Measurements from ENCODE around the gene SCAMP4. TPM values are rescaled to one million over a fixed set of nuclear protein-coding genes. Genes with fewer than 3 reads are reported as not detected.

Gene SCAMP4
- total RNA-seq, 2 donors from 2014 or later, result 36.5 to 42.6 TPM

DNA sequence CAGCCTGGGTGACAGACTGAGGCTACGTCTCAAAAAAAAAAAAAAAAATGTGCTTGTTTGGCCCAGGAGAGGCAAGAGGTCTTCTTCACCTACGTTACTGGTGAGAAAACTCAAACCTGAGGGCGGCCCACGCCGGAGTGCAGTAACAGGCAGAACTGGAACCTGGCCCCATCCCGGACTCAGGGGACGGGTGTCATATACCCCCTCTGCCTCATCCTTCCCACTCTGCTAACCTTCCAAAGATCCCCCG, 414 bp upstream of the SCAMP4 start:
- ATAC-seq (replicated peaks in 1 of 2) (peak in 1 of 2 donors; percentile 4), DNase-seq (no peak)
- no peaks in the 10 kb centered on the region for H3K36me3 Mint-ChIP-seq (ENCODE audit: insufficient read depth in 2 of 2)
- no peaks in the 10 kb centered on the region for H3K9me3 Mint-ChIP-seq
- peaks cover 46% of the 10 kb centered on the region for H3K4me1 Mint-ChIP-seq (ENCODE audit: low read depth)
- H3K4me3 Mint-ChIP-seq, result peak overlapping the region; percentile 82 to 84
- H3K27ac Mint-ChIP-seq, result no peak overlapping the region
- no peaks in the 10 kb centered on the region for H3K27me3 Mint-ChIP-seq (ENCODE audit: low read depth)

DNA sequence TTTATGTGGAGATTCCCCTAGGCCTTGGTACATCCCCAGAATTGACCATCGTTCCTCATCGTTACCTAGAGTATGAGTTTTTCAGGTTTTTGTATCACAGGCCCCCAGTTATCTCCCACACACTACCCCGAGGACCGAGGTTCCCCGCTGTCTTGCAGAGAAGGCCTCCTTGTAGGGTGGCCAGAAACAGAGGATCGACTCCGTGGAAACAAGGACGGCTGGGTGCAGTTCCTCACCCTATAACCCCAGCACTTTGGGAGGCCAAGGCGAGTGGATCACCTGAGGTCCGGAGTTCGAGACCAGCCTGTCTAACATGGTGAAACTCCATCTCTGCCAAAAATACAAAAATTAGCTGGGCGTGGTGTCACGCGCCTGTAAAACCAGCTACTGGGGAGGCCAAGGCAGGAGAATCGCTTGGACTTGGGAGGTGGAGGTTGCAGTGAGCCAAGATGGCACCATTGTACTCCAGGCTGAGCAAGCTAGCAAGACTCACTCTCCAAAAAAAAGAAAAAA, 720 bp downstream of the SCAMP4 start:
- no peak for ATAC-seq (replicated peaks in 1 of 2)
- DNase-seq, result no peak
- Mint-ChIP-seq H3K36me3 (ENCODE audit: insufficient read depth in 2 of 2) (no peaks in the 10 kb centered on the region), H3K4me1 (ENCODE audit: low read depth) (peaks cover 52% of the 10 kb centered on the region), H3K27ac (peak overlapping the region; percentile 45), H3K9me3 (no peaks in the 10 kb centered on the region), H3K4me3 (peak overlapping the region; percentile 84 to 92), H3K27me3 (ENCODE audit: low read depth) (no peaks in the 10 kb centered on the region)

DNA sequence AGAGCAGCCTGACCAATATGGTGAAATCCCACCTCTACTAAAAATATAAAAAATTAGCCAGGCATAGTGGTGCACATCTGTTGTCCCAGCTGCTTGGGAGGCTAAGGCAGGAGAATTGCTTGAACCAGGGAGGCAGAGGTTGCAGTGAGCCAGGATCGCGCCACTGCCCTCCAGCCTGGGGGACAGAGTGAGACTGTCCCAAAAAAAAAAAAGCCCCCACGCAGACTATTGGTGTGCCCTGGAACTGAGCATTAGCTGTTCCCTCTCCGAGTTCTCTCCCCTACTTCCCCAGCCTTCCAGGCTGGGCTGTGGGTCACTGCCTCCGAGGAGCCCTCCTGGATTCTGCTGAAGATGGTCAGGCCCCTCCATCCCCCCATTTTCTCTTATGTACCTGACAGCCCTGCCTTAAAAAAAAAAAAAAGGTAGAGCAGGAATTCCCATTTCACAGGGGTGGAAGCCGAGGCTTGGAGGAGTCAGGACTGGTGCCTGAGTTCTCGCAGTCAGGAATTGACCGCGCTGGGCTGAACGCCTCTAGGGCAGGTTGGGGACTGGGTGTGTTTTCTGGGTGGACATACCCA, 1.9 kb downstream of the SCAMP4 start:
- Mint-ChIP-seq H3K27me3 (ENCODE audit: low read depth) (no peaks in the 10 kb centered on the region), H3K36me3 (ENCODE audit: insufficient read depth in 2 of 2) (no peaks in the 10 kb centered on the region), H3K27ac (no peak overlapping the region), H3K9me3 (no peaks in the 10 kb centered on the region), H3K4me1 (ENCODE audit: low read depth) (peaks cover 52% of the 10 kb centered on the region), H3K4me3 (peak overlapping the region; percentile 22 to 32)
- ATAC-seq (replicated peaks in 1 of 2) (no peak), DNase-seq (no peak)

DNA sequence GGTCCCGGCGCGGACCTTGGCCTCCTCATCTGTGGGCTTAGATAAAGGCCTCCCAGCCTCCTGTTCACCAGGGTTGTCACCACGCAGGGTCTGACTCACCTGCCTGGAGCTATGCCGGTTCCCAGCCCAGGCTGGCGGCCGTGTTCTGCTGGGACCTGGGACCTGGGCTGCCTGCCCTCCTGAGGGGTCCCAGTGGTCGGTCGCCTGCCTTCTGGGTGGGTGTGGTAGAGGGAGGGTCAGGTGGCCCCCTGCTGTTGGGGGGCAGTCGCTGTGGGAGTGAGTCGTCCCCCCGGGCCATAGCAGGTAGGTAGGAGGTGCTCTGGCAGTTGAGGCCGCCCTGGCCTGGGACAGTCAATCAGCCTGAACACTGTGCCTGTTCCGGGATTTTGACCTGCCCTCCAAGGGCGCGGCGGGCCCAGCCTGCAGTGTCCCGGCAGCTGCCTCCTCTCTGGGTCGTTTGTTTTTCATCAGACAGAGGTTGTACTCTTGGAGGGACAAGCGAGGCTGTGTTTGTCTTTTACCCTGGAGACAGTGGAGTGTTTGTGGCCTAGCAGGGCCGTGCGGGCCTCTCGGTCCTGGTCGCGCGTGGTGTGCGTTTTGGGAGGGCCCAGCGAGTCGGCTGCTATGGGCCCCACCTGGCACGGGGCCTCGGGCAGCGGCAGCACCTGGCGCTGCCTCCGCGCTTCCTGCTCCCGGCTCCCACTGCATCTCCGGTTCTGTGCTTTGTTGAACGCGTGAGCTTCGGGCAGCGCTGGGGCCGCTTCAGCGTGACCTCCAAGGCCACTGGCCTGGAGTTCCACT, 2.6 kb downstream of the SCAMP4 start:
- no peak overlapping the region for H3K4me3 Mint-ChIP-seq
- no peaks in the 10 kb centered on the region for H3K36me3 Mint-ChIP-seq (ENCODE audit: insufficient read depth in 2 of 2)
- no peak for ATAC-seq (replicated peaks in 1 of 2)
- H3K27me3 Mint-ChIP-seq (ENCODE audit: low read depth), result no peaks in the 10 kb centered on the region
- no peak for DNase-seq
- H3K9me3 Mint-ChIP-seq, result no peaks in the 10 kb centered on the region
- H3K4me1 Mint-ChIP-seq (ENCODE audit: low read depth), result peaks cover 51% of the 10 kb centered on the region
- H3K27ac Mint-ChIP-seq, result no peak overlapping the region

DNA sequence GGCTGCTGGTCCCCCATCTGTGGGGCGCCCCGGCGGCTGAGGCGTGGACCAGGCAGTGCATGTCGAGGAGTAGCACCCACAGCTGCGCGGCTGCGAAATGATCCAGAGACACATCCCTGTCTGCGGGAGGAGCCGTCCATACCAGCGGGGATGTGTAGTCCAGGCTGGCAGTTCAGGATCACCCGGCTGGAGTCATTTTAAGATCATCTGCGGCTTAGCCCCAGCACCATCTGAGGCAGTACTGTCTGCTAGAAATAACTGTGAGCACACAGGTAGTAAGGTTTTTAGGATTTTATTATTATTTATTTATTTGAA, 3.1 kb downstream of the SCAMP4 start:
- Mint-ChIP-seq H3K27ac (no peak overlapping the region), H3K27me3 (ENCODE audit: low read depth) (no peaks in the 10 kb centered on the region), H3K4me3 (no peak overlapping the region), H3K36me3 (ENCODE audit: insufficient read depth in 2 of 2) (no peaks in the 10 kb centered on the region), H3K9me3 (no peaks in the 10 kb centered on the region), H3K4me1 (ENCODE audit: low read depth) (peaks cover 45% of the 10 kb centered on the region)
- ATAC-seq (replicated peaks in 1 of 2) (no peak), DNase-seq (no peak)

DNA sequence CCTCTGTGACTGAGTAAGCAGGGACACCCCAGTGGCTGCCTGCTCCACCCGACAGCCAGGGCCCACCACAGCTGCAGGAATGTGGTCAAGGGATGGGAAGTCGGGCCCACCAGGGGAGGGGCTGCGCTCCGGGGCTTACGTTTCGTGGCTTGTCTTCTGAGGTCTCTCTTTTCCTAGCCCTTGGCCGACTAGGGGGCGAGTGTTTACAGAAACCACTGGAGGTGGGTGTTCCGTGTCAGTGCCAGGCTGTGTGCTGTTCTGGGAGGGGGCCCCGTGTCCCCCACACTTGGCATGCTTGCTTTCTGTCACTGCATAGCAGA, 4.5 kb downstream of the SCAMP4 start:
- ATAC-seq (replicated peaks in 1 of 2) (no peak), DNase-seq (no peak)
- Mint-ChIP-seq H3K27ac (no peak overlapping the region), H3K27me3 (ENCODE audit: low read depth) (no peaks in the 10 kb centered on the region), H3K4me3 (peak overlapping the region in 1 of 2 donors; percentile 31), H3K36me3 (ENCODE audit: insufficient read depth in 2 of 2) (no peaks in the 10 kb centered on the region), H3K9me3 (no peaks in the 10 kb centered on the region), H3K4me1 (ENCODE audit: low read depth) (peaks cover 31% of the 10 kb centered on the region)

DNA sequence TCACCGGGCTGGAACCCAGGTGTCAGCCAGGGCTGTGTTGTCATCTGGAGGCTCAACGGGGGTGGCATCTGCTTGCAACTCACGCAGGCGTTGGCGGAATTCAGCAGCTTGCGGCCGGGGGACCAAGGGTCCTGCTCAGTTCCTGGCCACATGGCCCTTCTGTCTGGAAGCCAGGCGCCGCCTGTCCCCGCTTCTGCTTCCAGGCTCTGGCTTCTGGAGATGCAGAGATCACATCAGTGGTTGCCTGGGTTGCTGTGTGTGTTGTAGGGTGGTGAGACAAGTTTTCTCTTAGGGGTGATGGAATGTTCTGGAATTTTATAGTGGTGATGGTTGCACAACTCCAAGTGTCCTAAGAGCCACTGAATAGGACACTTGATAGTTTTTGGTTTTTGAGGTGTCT, 5.0 kb downstream of the SCAMP4 start:
- Mint-ChIP-seq H3K27ac (no peak overlapping the region), H3K4me3 (no peak overlapping the region), H3K4me1 (ENCODE audit: low read depth) (peaks cover 30% of the 10 kb centered on the region), H3K9me3 (no peaks in the 10 kb centered on the region), H3K36me3 (ENCODE audit: insufficient read depth in 2 of 2) (no peaks in the 10 kb centered on the region), H3K27me3 (ENCODE audit: low read depth) (no peaks in the 10 kb centered on the region)
- ATAC-seq (replicated peaks in 1 of 2) (no peak), DNase-seq (no peak)

DNA sequence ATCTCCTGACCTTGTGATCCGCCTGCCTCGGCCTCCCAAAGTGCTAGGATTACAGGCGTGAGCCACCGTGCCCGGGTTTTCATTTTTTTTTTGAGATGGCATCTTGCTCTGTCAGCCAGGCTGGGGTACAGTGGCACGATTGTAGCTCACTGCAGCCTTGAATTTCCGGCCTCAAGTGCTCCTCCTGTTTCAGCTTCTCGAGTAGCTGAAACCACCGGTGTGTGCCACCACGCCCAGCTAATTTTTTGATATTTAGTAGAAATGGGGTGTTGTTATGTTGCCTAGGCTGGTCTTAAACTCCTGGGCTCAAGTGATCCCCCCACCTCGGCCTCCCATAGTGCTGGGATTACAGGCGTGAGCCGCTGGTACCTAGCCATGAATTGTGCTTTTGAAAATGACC, 5.9 kb downstream of the SCAMP4 start:
- no peak overlapping the region for H3K27ac Mint-ChIP-seq
- no peak for DNase-seq
- no peaks in the 10 kb centered on the region for H3K36me3 Mint-ChIP-seq (ENCODE audit: insufficient read depth in 2 of 2)
- no peak overlapping the region for H3K4me3 Mint-ChIP-seq
- H3K4me1 Mint-ChIP-seq (ENCODE audit: low read depth), result peaks cover 24% of the 10 kb centered on the region
- no peak for ATAC-seq (replicated peaks in 1 of 2)
- no peaks in the 10 kb centered on the region for H3K9me3 Mint-ChIP-seq
- no peaks in the 10 kb centered on the region for H3K27me3 Mint-ChIP-seq (ENCODE audit: low read depth)

DNA sequence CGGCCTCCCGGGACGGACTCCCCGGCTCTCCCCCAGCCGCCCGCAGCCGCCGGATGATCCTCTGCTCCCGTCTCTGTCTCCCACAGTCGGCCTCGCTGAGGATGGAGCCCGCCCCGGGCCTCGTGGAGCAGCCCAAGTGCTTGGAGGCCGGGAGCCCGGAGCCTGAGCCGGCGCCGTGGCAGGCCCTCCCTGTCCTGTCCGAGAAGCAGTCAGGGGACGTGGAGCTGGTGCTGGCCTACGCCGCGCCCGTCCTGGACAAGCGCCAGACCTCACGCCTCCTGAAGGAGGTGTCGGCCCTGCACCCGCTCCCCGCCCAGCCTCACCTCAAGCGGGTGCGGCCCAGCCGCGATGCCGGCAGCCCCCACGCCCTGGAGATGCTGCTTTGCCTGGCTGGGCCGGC, 6.8 kb downstream of the SCAMP4 start:
- no peaks in the 10 kb centered on the region for H3K9me3 Mint-ChIP-seq
- DNase-seq (no peak), ATAC-seq (replicated peaks in 1 of 2) (no peak)
- H3K4me1 Mint-ChIP-seq (ENCODE audit: low read depth), result peaks cover 24% of the 10 kb centered on the region
- H3K27ac Mint-ChIP-seq, result no peak overlapping the region
- H3K27me3 Mint-ChIP-seq (ENCODE audit: low read depth), result no peaks in the 10 kb centered on the region
- H3K4me3 Mint-ChIP-seq, result no peak overlapping the region
- no peaks in the 10 kb centered on the region for H3K36me3 Mint-ChIP-seq (ENCODE audit: insufficient read depth in 2 of 2)

DNA sequence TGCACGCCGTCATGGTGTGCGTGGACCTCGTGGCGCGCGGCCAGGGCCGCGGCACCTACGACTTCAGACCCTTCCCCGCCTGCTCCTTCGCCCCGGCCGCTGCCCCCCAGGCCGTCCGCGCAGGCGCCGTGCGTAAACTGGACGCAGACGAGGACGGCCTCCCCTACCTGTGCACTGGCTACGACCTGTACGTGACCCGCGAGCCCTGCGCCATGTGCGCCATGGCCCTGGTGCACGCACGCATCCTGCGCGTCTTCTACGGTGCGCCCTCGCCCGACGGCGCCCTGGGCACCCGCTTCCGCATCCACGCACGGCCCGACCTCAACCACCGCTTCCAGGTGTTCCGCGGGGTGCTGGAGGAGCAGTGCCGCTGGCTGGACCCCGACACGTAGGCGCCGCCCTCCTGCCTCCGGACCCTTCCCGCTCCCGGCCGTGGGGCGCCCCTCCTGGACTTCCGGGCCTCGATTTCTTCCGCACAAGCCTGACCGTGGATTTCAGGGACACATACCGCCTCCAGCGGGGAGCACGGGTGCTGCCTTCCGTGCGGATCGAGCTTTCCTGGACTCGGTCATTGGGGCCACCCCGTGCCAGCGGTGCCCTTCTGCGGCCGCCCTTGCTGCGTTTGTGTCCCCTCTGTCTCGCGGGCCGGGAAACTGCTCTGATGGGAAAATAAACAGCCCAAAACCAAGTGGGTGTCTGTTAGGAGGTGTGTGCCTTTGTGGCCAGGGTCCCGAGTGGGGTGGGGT, 7.7 kb downstream of the SCAMP4 start:
- Mint-ChIP-seq H3K27me3 (ENCODE audit: low read depth) (no peaks in the 10 kb centered on the region), H3K4me1 (ENCODE audit: low read depth) (peaks cover 20% of the 10 kb centered on the region), H3K4me3 (no peak overlapping the region), H3K27ac (no peak overlapping the region), H3K36me3 (ENCODE audit: insufficient read depth in 2 of 2) (no peaks in the 10 kb centered on the region), H3K9me3 (no peaks in the 10 kb centered on the region)
- no peak for ATAC-seq (replicated peaks in 1 of 2)
- DNase-seq, result no peak

DNA sequence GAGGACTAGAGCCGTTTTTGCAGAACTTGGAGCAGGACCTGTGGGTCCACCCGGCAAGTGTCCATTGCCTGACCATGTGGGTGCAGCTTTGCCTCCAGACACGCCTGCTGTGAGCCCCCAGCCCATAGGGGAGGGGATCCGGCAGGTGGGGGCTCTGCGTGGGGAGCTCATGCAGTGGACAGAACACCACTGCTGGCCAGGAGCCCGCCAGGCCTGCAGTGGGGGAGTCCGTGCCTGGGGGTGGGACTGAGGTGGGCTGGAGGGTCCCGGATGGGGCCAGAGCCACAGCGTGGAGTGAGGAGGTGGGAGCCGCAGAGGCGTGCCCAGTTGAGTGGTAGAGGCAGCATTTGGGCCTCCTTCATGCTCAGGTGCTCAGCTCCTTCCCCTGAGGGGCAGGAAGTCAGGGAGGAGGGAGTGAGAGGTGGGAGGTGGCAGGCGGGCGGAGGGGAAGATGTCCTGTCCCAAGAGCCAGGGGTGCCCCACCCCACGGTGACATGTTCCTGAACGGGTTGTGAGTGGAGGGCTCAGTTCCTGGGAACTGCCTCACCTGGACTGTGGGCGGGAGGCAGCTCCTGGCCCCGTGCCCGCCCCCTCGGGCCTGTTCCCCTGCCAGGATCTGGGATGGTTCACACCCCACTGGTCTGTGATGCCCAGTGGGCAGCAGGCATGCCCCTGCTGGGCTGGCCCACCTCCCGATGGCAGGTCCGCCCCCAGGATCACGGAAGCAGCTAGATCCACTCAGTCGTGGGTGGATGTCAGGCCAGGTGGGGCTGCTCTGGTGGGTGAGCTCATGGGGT, 8.8 kb downstream of the SCAMP4 start:
- Mint-ChIP-seq H3K27ac (no peak overlapping the region), H3K4me1 (ENCODE audit: low read depth) (peaks cover 13% of the 10 kb centered on the region), H3K27me3 (ENCODE audit: low read depth) (no peaks in the 10 kb centered on the region), H3K36me3 (ENCODE audit: insufficient read depth in 2 of 2) (no peaks in the 10 kb centered on the region), H3K9me3 (no peaks in the 10 kb centered on the region), H3K4me3 (no peak overlapping the region)
- DNase-seq (no peak), ATAC-seq (replicated peaks in 1 of 2) (no peak)

DNA sequence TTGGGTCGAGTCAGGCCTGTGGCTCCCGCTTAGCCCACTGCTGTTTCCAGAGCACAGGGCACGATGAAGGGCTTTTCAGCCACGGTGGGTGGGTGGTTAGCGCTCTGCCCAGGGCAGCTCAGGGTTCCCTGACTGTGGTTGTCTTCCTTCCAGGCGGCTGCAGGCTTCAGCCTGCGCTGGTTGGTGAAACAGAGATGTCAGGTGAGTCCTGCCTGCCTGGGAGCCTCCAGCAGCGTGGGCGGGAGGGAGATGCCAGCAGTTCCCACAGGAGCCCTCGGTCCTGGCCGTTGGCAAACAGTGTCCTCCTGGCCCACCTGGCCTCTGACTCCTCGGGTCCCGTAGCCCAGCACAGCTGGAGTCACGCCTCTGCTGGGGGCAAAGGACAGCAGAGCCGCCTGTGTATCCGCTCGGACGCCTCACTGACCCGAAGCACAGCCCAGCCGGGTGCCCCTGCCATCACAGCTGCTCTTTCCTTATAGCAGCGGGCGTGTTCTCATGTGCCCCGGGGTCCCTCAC, 9.7 kb downstream of the SCAMP4 start:
- no peak overlapping the region for H3K27ac Mint-ChIP-seq
- peaks cover 6% of the 10 kb centered on the region for H3K4me1 Mint-ChIP-seq (ENCODE audit: low read depth)
- no peaks in the 10 kb centered on the region for H3K9me3 Mint-ChIP-seq
- no peaks in the 10 kb centered on the region for H3K36me3 Mint-ChIP-seq (ENCODE audit: insufficient read depth in 2 of 2)
- DNase-seq (no peak), ATAC-seq (replicated peaks in 1 of 2) (no peak)
- no peaks in the 10 kb centered on the region for H3K27me3 Mint-ChIP-seq (ENCODE audit: low read depth)
- H3K4me3 Mint-ChIP-seq, result no peak overlapping the region

DNA sequence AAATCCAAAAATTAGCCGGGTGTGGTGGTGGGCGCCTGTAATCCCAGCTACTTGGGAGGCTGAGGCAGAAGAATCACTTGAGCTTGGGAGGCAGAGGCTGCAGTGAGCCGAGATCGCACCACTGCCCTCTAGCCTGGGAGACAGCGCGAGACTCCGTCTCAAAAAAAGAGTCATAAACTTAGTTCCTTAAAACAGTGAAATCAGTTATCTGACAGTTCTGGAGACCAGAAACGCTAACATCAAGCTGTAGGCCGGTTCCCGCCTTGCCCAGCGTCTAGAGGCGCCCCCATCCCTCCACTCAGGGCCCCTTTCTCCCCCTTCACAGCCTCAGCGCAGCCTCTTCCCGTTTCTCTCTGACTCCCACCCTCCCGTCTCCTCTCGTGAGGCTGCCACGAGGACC, 11.9 kb downstream of the SCAMP4 start:
- DNase-seq (no peak), ATAC-seq (replicated peaks in 1 of 2) (no peak)
- H3K4me3 Mint-ChIP-seq, result no peak overlapping the region
- H3K27me3 Mint-ChIP-seq (ENCODE audit: low read depth), result no peaks in the 10 kb centered on the region
- H3K9me3 Mint-ChIP-seq, result no peaks in the 10 kb centered on the region
- H3K4me1 Mint-ChIP-seq (ENCODE audit: low read depth), result no peaks in the 10 kb centered on the region
- H3K36me3 Mint-ChIP-seq (ENCODE audit: insufficient read depth in 2 of 2), result peaks cover 0 to 2% of the 10 kb centered on the region in 2 donors
- H3K27ac Mint-ChIP-seq, result no peak overlapping the region

All from activated T-cell treated with anti-CD3 and anti-CD28 coated beads, Interleukin-2, amount 50 U/mL, for 72 hours (primary cell).